DND-41 (cell line): Measurements from ENCODE around the gene SEMA7A.

Source experiments
- ATAC-seq: fragments of 200-7000 bp; cut with Tn5 transposase; 3 replicates; pipeline ENCODE4 v1.9.1; 2021; ENCODE audit warnings: low read depth; ENCODE audit not compliant: insufficient read depth
- DNase-seq: peaks from one replicate; pipeline ENCODE4 v3.0.0-alpha.2; 2020
- H2AFZ ChIP-seq: 2 replicates; pipeline ENCODE4 v1.6.0; 2012; ENCODE audit warnings: low read depth, low read length
- H3K27ac ChIP-seq: 2 replicates; pipeline ENCODE4 v1.5.1; 2012; ENCODE audit warnings: low read length, inconsistent platforms
- H3K27me3 ChIP-seq: fragments of 200-600 bp; sonication (generic); 2 replicates; pipeline ENCODE4 v1.6.0; 2012; ENCODE audit warnings: low read length, mild to moderate bottlenecking, inconsistent platforms; ENCODE audit not compliant: insufficient read depth, poor library complexity
- H3K36me3 ChIP-seq: 2 replicates; pipeline ENCODE4 v1.5.1; 2012; ENCODE audit warnings: low read length, inconsistent platforms; ENCODE audit not compliant: insufficient read depth
- H3K4me1 ChIP-seq: 2 replicates; pipeline ENCODE4 v1.5.1; 2012; ENCODE audit warnings: mild to moderate bottlenecking, low read length; ENCODE audit not compliant: insufficient read depth
- H3K4me2 ChIP-seq: 2 replicates; pipeline ENCODE4 v1.6.0; 2012; ENCODE audit warnings: mild to moderate bottlenecking, moderate library complexity, low read length, inconsistent platforms; ENCODE audit not compliant: insufficient read depth
- H3K4me3 ChIP-seq, 2 experiments: fragments of 200-600 bp in 1 of 2; shearing (Covaris generic) in 1 of 2; 2 replicates each; pipeline ENCODE4 v1.5.1; 2012 to 2016; ENCODE audit warnings: inconsistent platforms in 2 of 2, low read length in 2 of 2, mild to moderate bottlenecking in 2 of 2, low read depth in 1 of 2, moderate library complexity in 1 of 2
- H3K79me2 ChIP-seq: 2 replicates; pipeline ENCODE4 v1.6.0; 2012; ENCODE audit warnings: low read length, inconsistent platforms; ENCODE audit not compliant: insufficient read depth
- H3K9ac ChIP-seq: 2 replicates; pipeline ENCODE4 v1.6.0; 2012; ENCODE audit warnings: low read depth, mild to moderate bottlenecking, inconsistent platforms, low read length, moderate library complexity
- H3K9me3 ChIP-seq: 2 replicates; pipeline ENCODE4 v1.5.1; 2012; ENCODE audit warnings: low read length, moderate library complexity, mild to moderate bottlenecking, inconsistent platforms; ENCODE audit not compliant: insufficient read depth, severe bottlenecking
- H4K20me1 ChIP-seq: 2 replicates; pipeline ENCODE4 v1.6.0; 2012; ENCODE audit warnings: low read length; ENCODE audit not compliant: insufficient read depth
- EZH2 ChIP-seq: IDR thresholded peaks from 3 replicates; pipeline ENCODE4 v1.6.1; 2012; ENCODE audit warnings: borderline replicate concordance, low read depth, mild to moderate bottlenecking, moderate library complexity, low read length, inconsistent platforms; ENCODE audit not compliant: severe bottlenecking
- TF ChIP-seq, protein P1 (sequence below): IDR thresholded peaks from 2 replicates; pipeline ENCODE4 v1.5.1; 2012; ENCODE audit warnings: borderline replicate concordance, low read length, moderate library complexity, mild to moderate bottlenecking; ENCODE audit not compliant: poor library complexity, severe bottlenecking; ENCODE audit errors: extremely low read depth

The SEMA7A gene

DNA sequence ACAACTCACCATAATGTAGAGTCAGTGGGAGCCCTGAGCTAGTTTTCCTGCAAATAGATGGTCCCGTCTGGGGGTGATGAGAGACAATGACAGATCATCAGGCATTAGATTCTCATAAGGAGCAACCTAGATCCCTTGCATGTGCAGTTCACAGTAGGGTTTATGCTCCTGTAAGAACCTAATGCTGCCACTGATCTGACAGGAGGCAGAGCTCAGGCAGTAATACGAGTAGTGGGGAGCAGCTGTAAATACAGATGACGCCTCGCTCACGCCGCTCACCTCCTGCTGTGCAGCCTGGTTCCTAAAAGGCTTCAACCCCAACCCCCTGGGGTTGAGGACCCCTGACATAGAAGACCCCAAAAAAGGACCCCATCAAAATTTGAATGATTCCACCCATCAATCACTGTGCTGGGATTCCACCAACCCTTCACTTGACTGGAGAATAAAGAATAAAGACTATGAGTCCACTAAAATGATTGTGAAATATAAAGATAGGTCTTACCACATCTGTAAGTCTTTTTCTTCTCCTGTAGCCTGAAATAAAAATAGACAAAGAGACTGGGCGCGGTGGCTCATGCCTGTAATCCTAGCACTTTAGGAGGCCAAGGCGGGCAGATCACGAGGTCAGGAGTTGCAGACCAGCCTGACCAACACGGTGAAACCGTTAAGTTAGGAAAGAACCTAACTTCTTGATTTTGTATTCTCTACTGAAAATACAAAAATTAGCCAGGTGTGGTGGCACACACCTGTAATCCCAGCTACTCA is 37.1 kb upstream of the SEMA7A start:
- TF ChIP-seq EZH2: no peak
- TF ChIP-seq, protein P1, sequence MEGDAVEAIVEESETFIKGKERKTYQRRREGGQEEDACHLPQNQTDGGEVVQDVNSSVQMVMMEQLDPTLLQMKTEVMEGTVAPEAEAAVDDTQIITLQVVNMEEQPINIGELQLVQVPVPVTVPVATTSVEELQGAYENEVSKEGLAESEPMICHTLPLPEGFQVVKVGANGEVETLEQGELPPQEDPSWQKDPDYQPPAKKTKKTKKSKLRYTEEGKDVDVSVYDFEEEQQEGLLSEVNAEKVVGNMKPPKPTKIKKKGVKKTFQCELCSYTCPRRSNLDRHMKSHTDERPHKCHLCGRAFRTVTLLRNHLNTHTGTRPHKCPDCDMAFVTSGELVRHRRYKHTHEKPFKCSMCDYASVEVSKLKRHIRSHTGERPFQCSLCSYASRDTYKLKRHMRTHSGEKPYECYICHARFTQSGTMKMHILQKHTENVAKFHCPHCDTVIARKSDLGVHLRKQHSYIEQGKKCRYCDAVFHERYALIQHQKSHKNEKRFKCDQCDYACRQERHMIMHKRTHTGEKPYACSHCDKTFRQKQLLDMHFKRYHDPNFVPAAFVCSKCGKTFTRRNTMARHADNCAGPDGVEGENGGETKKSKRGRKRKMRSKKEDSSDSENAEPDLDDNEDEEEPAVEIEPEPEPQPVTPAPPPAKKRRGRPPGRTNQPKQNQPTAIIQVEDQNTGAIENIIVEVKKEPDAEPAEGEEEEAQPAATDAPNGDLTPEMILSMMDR: no peak
- no peaks in the 10 kb centered on the region for H4K20me1 ChIP-seq
- DNase-seq (no peak), ATAC-seq (no peak)
- H2AFZ ChIP-seq: no peak overlapping the region
- no peaks in the 10 kb centered on the region for H3K27me3 ChIP-seq
- H3K9ac ChIP-seq: no peak overlapping the region
- no peaks in the 10 kb centered on the region for H3K79me2 ChIP-seq
- peaks cover 23% of the 10 kb centered on the region for H3K36me3 ChIP-seq
- no peak overlapping the region for H3K4me3 ChIP-seq
- H3K4me2 ChIP-seq: no peak overlapping the region
- no peak overlapping the region for H3K27ac ChIP-seq
- no peaks in the 10 kb centered on the region for H3K4me1 ChIP-seq
- no peaks in the 10 kb centered on the region for H3K9me3 ChIP-seq

GRCh38 chr15:74468341-74469032 is 34.7 kb upstream of the SEMA7A start:
- H3K36me3 ChIP-seq: peaks cover 12% of the 10 kb centered on the region; the same call in 1 of the 2 replicates
- H3K27ac ChIP-seq: no peak overlapping the region
- no peak overlapping the region for H3K4me2 ChIP-seq
- H3K4me3 ChIP-seq: no peak overlapping the region
- H3K27me3 ChIP-seq: no peaks in the 10 kb centered on the region
- H3K4me1 ChIP-seq: peaks cover 11% of the 10 kb centered on the region
- H2AFZ ChIP-seq: no peak overlapping the region
- H3K9ac ChIP-seq: no peak overlapping the region
- ATAC-seq: no peak
- H3K9me3 ChIP-seq: no peaks in the 10 kb centered on the region
- no peak for DNase-seq
- H3K79me2 ChIP-seq: peaks cover 10% of the 10 kb centered on the region; the same call in 1 of the 2 replicates
- TF ChIP-seq EZH2: no peak
- TF ChIP-seq, protein P1: no peak
- H4K20me1 ChIP-seq: no peaks in the 10 kb centered on the region

- DNase-seq: no peak
- Histone ChIP-seq H3K27me3 (no peaks in the 10 kb centered on the region), H3K9ac (no peak overlapping the region), H3K27ac (no peak overlapping the region), H3K79me2 (peaks cover 29% of the 10 kb centered on the region), H4K20me1 (no peaks in the 10 kb centered on the region), H2AFZ (no peak overlapping the region), H3K4me2 (no peak overlapping the region), H3K4me3 (no peak overlapping the region), H3K36me3 (peaks cover 3% of the 10 kb centered on the region), H3K4me1 (peaks cover 29% of the 10 kb centered on the region), H3K9me3 (no peaks in the 10 kb centered on the region)
- TF ChIP-seq, protein P1: no peak
- TF ChIP-seq EZH2: no peak
- ATAC-seq: no peak
Measured at GRCh38 chr15:74466570-74466969, 32.8 kb upstream of the SEMA7A start.
